Epidermal melanocyte (primary cell): ENCODE data around the gene ZNF789.
"Not testable (repeated sequence)": the region's sequence is repeated elsewhere in the genome, so short reads cannot be mapped to it uniquely, and the experiment has no call there.

Source experiments
- DNase-seq: peaks from one replicate; pipeline ENCODE4 v3.0.0; 2011; ENCODE audit warnings: low spot score; ENCODE audit not compliant: insufficient read length

The ZNF789 gene

DNA sequence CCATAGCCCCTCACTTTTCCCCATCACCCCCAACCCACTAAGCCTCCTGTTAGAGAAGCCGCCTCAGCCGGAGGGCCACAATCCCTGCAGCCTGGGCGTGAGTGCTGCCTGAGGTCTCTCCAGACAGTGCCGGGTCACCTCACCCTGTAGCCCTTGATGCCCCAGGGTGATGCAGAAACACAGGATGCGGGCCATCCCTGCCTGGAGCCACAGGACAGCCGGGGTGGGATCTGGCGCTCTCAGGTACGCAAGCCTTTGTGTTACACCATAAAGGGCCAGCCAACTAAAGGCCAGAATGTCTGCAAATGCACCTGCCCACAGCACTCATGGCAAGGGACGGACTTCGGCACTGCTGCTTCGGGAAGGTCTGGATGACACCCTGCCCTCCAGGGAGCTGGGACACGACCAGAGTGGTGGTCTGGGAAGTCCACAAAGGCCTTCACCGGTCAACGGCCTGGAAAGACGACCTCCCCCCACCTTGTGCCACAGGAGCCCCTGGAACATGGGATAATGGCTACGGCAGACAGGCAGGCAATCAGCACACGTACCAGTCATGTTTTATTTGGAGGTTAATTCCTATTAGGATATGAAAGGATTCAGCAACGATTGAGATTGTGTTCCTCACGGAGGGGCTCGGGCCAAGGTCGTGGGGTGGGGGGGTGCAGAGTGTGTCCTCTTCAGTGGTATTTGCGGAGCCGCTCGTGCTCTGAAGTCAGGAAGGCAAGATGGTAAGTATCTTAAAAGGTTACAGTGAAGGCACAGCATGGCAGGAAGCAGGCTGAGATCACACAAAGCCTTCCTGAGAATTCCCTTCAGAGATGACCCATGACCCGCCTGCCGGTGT is 14.8 kb upstream of the ZNF789 start:
- no peak for DNase-seq

DNA sequence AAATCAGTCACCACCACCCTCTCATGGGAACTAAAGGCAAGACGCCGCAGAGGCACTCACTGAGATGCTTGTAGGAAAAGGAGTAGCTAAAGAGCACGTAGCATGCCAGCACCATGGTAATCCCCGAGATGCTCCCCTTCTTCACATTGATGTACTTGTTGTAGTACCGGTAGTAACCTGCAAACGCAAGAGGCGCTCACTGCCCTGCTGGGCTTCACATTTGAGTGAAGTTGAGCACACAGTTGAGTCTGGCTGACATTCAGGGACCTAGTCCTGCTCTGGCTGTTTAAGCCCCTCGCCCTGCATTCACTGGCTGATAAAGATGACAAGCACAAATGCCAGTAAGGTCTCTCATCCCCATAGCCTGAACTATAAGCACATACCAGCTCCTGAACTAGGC is 13.6 kb upstream of the ZNF789 start:
- DNase-seq: no peak

DNA sequence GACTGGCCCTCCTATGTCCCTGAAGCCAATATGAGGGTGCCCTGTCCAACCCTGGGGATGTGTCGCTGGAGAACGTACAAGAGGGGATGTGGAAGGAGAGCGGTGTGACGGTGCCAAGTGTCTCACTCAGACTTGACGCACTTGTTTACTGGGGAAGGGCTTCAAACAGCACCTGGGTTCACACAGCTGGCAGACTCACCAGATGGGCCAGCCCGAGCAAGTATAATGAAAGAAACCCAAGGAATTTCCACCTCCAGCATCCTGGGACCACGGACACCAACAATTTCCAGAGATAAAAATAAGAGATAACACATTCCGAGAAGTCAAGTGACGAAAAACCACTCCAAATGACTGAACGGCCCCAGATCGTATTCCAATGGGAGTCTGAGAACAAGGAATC is 12.0 kb upstream of the ZNF789 start:
- DNase-seq: no peak

DNA sequence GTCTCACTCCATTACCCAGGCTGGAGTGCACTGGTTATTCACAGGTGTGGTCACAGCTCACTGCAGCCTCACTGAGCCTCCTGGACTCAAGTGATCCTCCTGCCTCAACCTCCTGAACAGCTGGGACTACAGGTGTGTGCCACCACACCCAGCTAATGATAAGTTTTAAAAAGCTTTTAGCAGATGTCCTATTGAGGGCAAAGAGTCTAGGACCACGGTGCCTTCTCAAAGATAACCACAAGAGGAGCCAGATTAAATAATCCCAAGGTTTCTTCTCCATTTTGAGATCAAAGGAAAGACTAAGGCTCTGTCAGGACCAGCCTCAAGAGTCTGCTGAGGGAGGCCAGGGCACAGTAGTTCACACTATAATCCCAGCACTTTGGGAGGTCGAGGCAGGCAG is 11.5 kb upstream of the ZNF789 start:
- DNase-seq: no peak

DNA sequence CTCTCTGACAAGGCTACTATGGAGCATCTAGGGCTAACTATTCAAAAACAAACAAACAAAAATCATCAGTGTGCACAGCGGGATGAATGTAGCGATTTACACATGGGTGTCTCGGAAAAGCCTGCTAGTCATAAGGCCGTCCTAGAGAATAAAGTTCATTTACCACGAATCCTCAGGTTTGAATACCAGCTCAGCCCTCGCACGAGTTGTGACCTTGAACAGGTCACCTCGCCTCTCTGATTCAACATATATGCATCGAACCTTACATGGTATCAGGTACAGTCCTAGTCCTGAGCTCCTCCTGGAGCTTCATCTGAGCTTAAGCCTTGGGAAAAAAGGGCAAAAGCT is 7.3 kb upstream of the ZNF789 start:
- no peak for DNase-seq

DNA sequence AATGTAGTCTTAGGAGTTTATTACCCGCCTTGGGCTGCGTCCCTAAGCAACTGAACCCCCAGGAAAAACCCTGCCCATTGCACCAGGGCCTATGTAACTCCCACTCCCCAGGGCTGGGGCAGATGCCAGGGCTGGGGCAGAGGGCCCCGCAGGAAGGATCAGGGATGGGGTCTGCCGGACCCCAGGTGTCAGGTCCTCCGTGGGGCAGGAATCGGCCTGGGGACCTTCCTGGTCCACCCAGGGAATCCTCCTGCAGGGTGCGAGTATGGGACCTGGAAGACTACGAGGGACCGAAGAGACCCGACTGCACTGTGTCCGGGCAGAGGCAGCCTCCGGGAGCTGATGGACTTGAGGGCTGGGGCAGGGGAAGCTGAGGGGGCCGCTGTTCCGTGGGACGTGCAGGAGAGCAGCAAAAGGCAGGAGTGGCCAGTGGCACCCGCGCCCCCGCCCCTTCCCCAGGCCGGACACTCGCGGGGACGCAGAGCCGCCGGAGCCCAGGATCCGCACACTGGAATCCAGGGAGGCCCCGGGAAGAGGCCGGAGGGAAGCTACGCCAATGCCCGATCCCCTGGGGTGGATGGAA is 4.3 kb upstream of the ZNF789 start:
- no peak for DNase-seq

DNA sequence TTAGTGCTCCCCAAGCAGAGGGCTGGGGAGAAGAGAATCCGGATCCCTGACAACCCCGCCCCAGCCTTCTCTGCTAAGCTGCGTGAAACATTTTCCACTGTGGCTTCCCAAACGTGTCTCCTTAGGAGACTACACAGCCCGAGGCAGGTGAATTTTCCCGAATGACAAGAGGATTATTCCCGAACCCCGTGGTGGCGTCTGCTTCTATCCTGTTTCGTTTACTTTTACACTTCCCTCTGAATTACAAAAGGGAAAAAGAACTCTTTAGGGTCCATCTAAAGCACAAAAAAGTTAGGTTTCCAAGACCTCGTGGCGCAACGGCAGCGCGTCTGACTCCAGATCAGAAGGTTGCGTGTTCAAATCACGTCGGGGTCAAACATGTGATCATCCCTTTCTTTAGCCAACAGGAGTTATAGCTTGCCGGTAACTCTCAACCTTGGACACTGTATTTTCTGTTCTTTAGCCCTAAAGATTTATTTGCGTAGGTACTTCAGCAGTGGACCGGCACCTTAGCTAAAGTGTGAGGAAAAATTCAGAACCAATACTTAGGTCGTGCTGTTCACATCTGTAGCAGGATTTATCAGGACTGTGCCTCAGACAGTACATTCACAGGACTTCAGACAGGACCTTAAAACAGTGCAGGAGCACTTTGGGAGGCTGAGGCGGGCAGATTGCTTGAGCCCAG is 3.2 kb upstream of the ZNF789 start:
- no peak for DNase-seq

- DNase-seq: peak; percentile 71
These were observed 566 bp downstream of the ZNF789 start for GRCh38 chr7:99473315-99473596.

- DNase-seq: peak; percentile 26
These were observed 3.4 kb downstream of the ZNF789 start for GRCh38 chr7:99476107-99476506.

GRCh38 chr7:99478464-99479440 is 6.1 kb downstream of the ZNF789 start:
- DNase-seq: no peak

GRCh38 chr7:99485094-99485493 is 12.4 kb downstream of the ZNF789 start:
- DNase-seq: no peak

DNA sequence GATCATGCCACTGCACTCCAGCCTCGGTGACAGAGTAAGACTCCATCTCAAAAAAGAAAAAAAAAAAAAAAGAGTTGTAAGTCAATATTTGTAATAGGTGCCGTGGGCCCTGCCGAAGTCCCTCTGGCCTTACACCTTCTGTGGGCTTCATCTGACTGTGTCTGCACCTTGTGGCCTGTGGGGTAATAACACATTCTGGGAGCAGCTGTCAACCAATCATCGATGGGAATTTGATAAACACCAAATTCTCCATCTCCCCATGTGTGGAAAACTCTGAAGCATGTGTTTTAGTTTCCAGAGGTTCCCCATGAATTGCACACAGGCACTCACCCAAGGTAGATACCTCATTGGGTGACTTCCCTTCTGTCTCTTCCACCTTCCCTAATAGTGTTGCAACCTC is 16.5 kb downstream of the ZNF789 start:
- DNase-seq: no peak

DNA sequence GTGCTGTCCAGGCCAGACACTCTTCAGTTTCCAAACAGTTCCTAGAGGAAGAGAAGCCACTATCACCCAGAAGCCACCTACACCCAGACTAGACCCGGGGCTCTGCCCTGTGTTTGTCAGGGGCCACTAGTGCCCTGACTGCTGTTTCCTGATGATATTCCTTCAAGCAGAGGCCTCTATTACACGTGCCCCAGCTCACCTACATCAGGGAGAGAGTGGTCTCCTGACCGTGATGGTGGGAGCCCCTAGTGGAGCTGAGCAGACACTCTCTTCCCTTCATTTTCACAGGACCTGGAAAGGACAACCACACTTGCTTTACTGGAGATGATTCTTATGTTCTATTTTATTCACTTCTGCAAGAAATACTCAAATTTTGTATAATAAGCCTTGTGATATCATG is 18.2 kb downstream of the ZNF789 start:
- DNase-seq: no peak

- no peak for DNase-seq
These were observed 21.1 kb downstream of the ZNF789 start for GRCh38 chr7:99493823-99494222.

- DNase-seq: no peak
These were observed 25.3 kb downstream of the ZNF789 start for GRCh38 chr7:99497766-99498545.

GRCh38 chr7:99498546-99498944 is 25.9 kb downstream of the ZNF789 start:
- DNase-seq: no peak

- no peak for DNase-seq
These were observed 26.7 kb downstream of the ZNF789 start for GRCh38 chr7:99499371-99499720.

DNA sequence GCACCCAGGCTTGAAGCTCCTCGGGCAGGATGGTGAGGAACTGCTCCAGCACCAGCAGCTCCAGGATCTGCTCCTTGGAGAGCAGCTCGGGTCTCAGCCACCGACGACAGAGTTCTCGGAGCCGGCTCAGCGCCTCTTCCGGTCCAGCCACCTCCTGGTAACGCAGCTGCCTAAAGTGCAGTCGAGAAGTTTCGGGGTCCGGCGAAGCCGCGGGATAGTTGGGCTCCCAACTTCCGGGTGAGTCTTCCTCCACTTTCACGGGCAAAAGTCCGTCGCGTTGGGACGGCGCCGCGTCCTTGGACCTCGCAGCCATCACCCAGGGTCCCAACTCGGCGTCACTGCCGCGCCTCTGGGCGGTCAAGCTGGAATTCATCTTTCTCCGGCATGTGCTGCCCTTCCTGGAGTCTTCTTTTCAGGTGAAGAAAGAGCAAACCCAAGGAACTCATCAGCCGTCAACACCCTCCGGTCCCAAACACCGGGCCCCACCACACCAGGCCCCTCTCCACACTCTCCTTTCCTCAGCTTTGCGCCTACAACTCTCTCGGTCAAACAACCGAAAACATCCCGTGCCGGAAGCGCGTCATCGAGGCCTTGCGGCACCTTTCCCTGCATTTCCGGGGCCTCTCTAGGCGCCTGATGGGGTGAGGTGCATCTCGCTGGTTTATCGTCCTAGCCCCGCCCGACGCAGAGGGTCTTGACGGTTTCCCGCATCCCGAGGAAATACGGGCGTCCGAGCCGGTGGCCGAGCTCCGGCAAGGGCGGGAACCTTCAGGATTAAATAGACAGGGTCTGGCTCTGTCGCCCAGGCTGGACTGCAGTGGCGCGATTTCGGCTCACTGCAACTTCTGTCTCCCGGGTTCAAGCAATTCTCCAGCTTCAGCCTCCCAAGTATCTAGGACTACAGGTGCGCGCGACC is 27.3 kb downstream of the ZNF789 start, which contains the start of gene ZNF394:
Gene ZNF394 (minus strand): TSS at position 561 of the 916 bp plus-strand sequence. CDS start 188 bp downstream, at position 373.
- peak; percentile 89 for DNase-seq

DNA sequence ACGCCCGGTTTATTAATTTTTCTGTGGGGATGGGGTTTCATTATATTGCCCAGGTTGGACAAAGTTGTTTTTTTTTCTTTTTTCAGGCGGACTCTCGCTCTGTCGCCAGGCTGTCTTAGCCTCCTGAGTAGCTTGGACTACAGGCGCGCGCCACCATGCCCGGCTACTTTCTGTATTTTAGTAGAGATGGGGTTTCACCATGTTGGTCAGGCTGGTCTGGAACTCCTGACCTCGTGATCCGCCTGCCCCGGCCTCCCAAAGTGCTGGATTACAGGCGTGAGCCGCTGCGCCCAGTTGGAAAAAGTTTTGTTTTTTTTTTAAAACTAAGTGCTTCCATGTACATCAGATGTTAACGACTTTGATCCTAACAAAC is 27.9 kb downstream of the ZNF789 start:
- DNase-seq: no peak

GRCh38 chr7:99501236-99501635 is 28.5 kb downstream of the ZNF789 start:
- not testable (repeated sequence) for DNase-seq
